ENCODE data around the gene SMIM21. TPM values are rescaled to one million over a fixed set of nuclear protein-coding genes. Genes with fewer than 3 reads are reported as not detected.

Gene SMIM21
- total and polyA plus RNA-seq, 3 donors from 2014 or later = 0.50 to 3.2 (median 2.8) TPM

DNA sequence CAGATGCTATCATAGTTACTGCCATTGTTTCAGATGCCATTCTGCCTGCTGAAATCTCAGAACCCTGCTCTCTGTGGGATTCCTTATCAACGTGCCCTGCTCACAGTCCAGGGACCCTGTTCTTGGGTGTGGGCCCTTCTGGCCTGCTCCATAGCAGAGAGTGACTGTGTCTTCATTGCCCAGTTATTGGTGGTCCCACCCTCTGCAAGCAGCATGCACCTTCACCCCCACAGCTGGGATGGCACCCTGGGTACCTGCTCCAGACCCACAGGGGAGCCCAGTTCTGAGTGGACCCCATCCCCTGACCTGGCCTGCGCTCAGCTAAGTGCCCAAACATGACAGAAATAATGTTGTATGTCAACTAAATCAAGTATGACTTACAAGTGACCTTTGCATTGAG is 36.6 kb downstream of the SMIM21 start:
- DNase-seq = no peak
- Histone ChIP-seq H3K27me3 (no peaks in the 10 kb centered on the region), H3K9me3 (no peaks in the 10 kb centered on the region), H3K36me3 (ENCODE audit: low read depth, missing control alignments) (no peaks in the 10 kb centered on the region), H3K4me1 (no peaks in the 10 kb centered on the region), H3K27ac (no peak overlapping the region), H3K4me3 (no peak overlapping the region)
- TF ChIP-seq CTCF (IDR thresholded peaks at IDR 0.05) = no peak
- no peak for TF ChIP-seq POLR2A (IDR thresholded peaks at IDR 0.05)
- intact Hi-C loops (cut with DNase I; ENCODE audit: low total_unique reads) = no loop called here
- WGBS, 2 donors = 85 to 100% methylated on average over 1 to 2 of the region's 2 CpGs

- Histone ChIP-seq H3K27me3 (no peaks in the 10 kb centered on the region), H3K4me1 (no peaks in the 10 kb centered on the region), H3K27ac (no peak overlapping the region), H3K4me3 (no peak overlapping the region), H3K36me3 (ENCODE audit: low read depth, missing control alignments) (no peaks in the 10 kb centered on the region), H3K9me3 (no peaks in the 10 kb centered on the region)
- intact Hi-C loops (cut with DNase I; ENCODE audit: low total_unique reads) = no loop called here
- DNase-seq = no peak
- 69 to 78% methylated on average over 4 of the region's 4 CpGs for WGBS, 2 donors
- TF ChIP-seq POLR2A (IDR thresholded peaks at IDR 0.05) = no peak
- no peak for TF ChIP-seq CTCF (IDR thresholded peaks at IDR 0.05)
These were observed 43.4 kb downstream of the SMIM21 start for GRCh38 chr18:75384144-75384543.

DNA sequence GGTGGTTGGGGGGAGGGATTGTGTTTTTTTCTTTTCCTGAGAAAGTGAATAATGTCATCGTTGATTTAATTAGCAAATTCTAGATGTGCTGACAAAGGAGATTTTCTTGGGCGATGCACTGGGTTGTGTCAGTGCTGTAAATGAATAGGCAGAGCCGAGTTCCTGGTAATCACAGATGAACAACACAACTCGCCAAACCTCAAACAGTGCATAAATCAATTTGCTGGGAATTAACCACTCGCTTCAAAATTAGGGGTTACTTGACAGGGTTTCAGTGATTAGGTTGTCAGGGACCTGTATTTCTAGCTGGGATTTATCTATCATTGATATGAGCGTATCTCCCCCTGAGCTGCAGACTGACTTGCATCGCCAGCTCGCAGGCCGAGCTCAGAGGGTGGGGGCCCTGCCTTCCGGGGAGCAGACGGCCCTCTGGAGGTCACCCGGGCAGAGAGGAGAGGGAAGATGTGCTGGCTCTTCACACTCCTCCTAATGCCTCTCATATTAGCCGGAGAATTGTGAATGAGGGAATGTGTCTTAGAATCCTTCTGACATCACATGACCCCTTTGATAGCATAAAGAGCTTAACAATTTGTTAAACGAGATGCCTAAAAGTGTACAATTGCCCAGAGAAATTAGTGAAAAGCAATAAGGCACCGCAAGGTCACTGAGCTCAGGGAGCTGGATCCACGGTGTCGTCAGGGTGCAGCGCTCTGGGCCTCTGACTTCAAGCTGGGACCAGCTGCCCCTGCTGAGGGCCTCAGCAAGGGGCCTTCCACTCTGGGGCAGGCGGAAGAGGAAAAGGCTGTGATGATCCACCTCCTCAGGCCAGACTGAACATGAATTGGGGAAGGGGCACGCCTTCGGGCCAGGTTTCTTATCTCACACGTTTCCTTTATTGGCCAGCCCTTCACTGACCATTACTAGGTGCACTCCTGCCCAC is 48.9 kb downstream of the SMIM21 start:
- DNase-seq = no peak
- H3K27ac ChIP-seq = no peak overlapping the region
- intact Hi-C loops (cut with DNase I; ENCODE audit: low total_unique reads) = no loop called here
- no peaks in the 10 kb centered on the region for H3K27me3 ChIP-seq
- no peaks in the 10 kb centered on the region for H3K4me1 ChIP-seq
- no peaks in the 10 kb centered on the region for H3K36me3 ChIP-seq (ENCODE audit: low read depth, missing control alignments)
- 56 to 62% methylated on average over 22 of the region's 22 CpGs for WGBS, 2 donors
- TF ChIP-seq CTCF (IDR thresholded peaks at IDR 0.05) (no peak), POLR2A (IDR thresholded peaks at IDR 0.05) (no peak)
- no peak overlapping the region for H3K4me3 ChIP-seq
- H3K9me3 ChIP-seq = no peaks in the 10 kb centered on the region

DNA sequence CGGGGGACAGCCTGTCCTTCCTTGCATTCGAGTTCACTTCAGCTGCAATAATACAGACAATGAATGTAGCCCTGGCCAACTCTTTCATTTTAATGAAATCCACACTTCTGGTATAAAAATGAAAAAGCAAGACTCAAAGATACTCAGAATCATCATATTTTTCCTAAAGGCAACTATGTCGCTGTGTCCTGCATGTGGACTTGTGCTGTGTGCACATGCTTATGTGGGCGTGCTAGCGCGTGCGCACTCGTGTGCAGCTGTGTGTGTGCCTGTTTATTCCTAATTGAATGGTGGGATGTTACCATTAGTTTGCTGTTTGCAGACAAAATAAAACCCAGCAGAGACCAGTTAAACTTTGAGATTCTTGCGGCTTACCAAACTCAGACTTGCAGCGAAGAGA is 49.6 kb downstream of the SMIM21 start:
- 68 to 73% methylated on average over 10 of the region's 10 CpGs for WGBS, 2 donors
- Histone ChIP-seq H3K27me3 (no peaks in the 10 kb centered on the region), H3K9me3 (no peaks in the 10 kb centered on the region), H3K36me3 (ENCODE audit: low read depth, missing control alignments) (no peaks in the 10 kb centered on the region), H3K4me1 (no peaks in the 10 kb centered on the region), H3K27ac (no peak overlapping the region), H3K4me3 (no peak overlapping the region)
- DNase-seq = no peak
- intact Hi-C loops (cut with DNase I; ENCODE audit: low total_unique reads) = no loop called here
- TF ChIP-seq CTCF (IDR thresholded peaks at IDR 0.05) (no peak), POLR2A (IDR thresholded peaks at IDR 0.05) (no peak)

GRCh38 chr18:75377258-75377657 is 50.2 kb downstream of the SMIM21 start:
- intact Hi-C loops (cut with DNase I; ENCODE audit: low total_unique reads) = no loop called here
- 43 to 60% methylated on average over 2 of the region's 2 CpGs for WGBS, 2 donors
- DNase-seq = no peak
- Histone ChIP-seq H3K9me3 (no peaks in the 10 kb centered on the region), H3K4me1 (no peaks in the 10 kb centered on the region), H3K36me3 (ENCODE audit: low read depth, missing control alignments) (no peaks in the 10 kb centered on the region), H3K27ac (no peak overlapping the region), H3K27me3 (no peaks in the 10 kb centered on the region), H3K4me3 (no peak overlapping the region)
- TF ChIP-seq CTCF (IDR thresholded peaks at IDR 0.05) (no peak), POLR2A (IDR thresholded peaks at IDR 0.05) (no peak)
